GM18505 (cell line): ENCODE measurements around the gene HDGF.

ENCODE experiments used
- ATAC-seq: cut with Tn5 transposase; IDR thresholded peaks from one replicate; pipeline ENCODE4 v1.9.1; 2021; ENCODE audit not compliant: unreplicated experiment
- POLR2A ChIP-seq: IDR thresholded peaks from 4 replicates; pipeline ENCODE4 v1.6.1; 2011; ENCODE audit warnings: borderline replicate concordance; ENCODE audit not compliant: insufficient read depth, insufficient read length; ENCODE audit errors: extremely low read depth

Gene HDGF

GRCh38 chr1:156708218-156708661 lies 43.2 kb downstream of the HDGF start:
- TF ChIP-seq POLR2A = no peak
- no peak for ATAC-seq

GRCh38 chr1:156707417-156708217 lies 43.9 kb downstream of the HDGF start:
- no peak for TF ChIP-seq POLR2A
- ATAC-seq = no peak

GRCh38 chr1:156706657-156707416 lies 44.6 kb downstream of the HDGF start:
- no peak for TF ChIP-seq POLR2A
- no peak for ATAC-seq

GRCh38 chr1:156705918-156706656 lies 45.4 kb downstream of the HDGF start:
- ATAC-seq = no peak
- TF ChIP-seq POLR2A = no peak

GRCh38 chr1:156705321-156705917 lies 46.1 kb downstream of the HDGF start, which contains the start of gene CRABP2:
Gene CRABP2 (minus strand): TSS chr1:156705583. CDS start chr1:156705446, 137 bp downstream.
- no peak for TF ChIP-seq POLR2A
- no peak for ATAC-seq

- ATAC-seq = no peak
- TF ChIP-seq POLR2A = no peak
Measured at GRCh38 chr1:156704930-156705320, 46.5 kb downstream of the HDGF start.

GRCh38 chr1:156704166-156704711 lies 47.2 kb downstream of the HDGF start:
- TF ChIP-seq POLR2A = no peak
- ATAC-seq = no peak

GRCh38 chr1:156703741-156704140 lies 47.7 kb downstream of the HDGF start:
- no peak for TF ChIP-seq POLR2A
- no peak for ATAC-seq

- no peak for TF ChIP-seq POLR2A
- no peak for ATAC-seq
Measured at GRCh38 chr1:156703336-156703735, 48.1 kb downstream of the HDGF start.

GRCh38 chr1:156700736-156701531 lies 50.5 kb downstream of the HDGF start:
- no peak for ATAC-seq
- no peak for TF ChIP-seq POLR2A

GRCh38 chr1:156698995-156699394 lies 52.5 kb downstream of the HDGF start:
- ATAC-seq = no peak
- TF ChIP-seq POLR2A = no peak

GRCh38 chr1:156697481-156697880 lies 54.0 kb downstream of the HDGF start:
- TF ChIP-seq POLR2A = no peak
- ATAC-seq = no peak
